HG03139 (cell line): ENCODE measurements around the gene B4GALNT4.
"Not testable (repeated sequence)": the region's sequence is repeated elsewhere in the genome, so short reads cannot be mapped to it uniquely, and the experiment has no call there.

Experiments used
- ATAC-seq: cut with Tn5 transposase; IDR thresholded peaks from one replicate; pipeline ENCODE4 v1.9.1; 2021; ENCODE audit not compliant: unreplicated experiment

Gene B4GALNT4

GRCh38 chr11:335779-336658 lies 33.3 kb upstream of the B4GALNT4 start:
- ATAC-seq: no peak

- no peak for ATAC-seq
Measured at GRCh38 chr11:336659-337198, 32.6 kb upstream of the B4GALNT4 start.

DNA sequence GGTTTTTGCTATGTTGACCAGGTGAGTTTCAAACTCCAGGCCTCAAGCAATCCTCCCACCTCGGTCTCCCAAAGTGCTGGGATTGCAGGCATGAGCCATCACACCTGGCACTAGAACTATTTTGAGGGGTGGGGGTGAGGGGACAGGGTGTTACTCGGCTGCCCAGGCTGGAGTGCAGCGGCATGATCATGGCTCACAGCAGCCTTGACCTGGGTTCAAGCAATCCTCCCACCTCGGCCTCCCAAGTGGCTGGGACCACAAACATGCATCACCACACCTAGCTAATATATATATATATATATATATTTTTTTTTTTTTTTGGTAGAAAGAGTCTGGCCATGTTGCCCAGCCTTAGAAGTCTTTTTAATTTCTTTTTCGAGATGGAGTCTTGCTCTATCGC lies 31.6 kb upstream of the B4GALNT4 start:
- ATAC-seq: no peak

- ATAC-seq: no peak
Measured at GRCh38 chr11:339963-340362, 29.3 kb upstream of the B4GALNT4 start.

- ATAC-seq: no peak
Measured at GRCh38 chr11:340539-341512, 28.5 kb upstream of the B4GALNT4 start.

DNA sequence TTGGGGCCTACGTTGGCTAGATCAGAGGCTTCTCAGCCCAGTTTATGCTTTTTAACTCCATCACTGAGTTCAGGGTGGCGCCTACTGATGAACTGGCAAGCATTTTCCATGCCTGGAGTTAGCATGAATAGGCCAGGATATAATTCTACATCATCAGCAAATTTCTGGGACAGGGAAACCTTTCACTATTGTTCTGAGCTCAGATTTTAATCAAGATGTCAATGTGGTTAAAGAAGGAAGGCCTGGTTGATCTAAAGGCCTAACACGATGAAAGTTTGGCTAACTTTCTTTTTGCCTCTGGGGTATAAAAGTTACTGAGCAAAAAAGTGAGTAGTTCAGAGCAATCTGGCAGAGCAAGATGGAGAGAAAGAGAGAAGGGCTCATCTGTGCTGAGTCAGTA lies 27.0 kb upstream of the B4GALNT4 start:
- no peak for ATAC-seq

DNA sequence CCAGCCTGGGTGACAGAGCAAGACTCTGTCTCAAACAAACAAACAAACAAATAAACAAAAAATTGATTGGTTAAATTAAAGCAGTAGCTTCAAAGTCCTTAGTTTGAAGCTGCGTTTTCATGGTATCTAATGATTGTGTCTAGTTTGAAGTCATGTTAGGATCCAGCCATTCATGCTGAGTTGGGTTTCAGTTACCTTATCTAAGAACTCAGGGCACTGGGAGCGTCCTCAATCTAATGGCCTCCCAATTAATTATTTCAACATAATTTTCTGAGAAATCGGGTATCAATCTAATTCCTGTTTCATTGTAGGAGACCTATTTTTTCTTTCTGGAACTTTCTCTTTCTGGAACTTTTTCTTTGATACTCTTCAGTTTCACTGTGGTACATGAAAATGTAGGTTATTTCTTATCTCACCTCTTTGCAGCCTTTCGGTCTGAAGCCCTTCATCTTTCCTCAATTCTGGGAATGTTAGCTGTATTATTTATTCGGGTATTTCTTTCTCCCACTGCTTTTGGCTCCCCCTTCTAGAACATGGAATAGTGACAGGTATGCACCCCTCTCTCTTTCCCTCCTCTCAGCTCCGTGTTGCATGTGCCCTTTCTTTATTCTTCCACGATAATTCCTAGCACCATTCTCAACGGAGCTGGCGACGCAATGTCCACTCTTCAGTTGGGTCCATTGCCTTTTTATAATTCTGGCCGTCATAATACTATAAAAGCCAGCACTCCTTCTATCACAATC lies 24.3 kb upstream of the B4GALNT4 start:
- no peak for ATAC-seq

- no peak for ATAC-seq
Measured at GRCh38 chr11:346529-346928, 22.8 kb upstream of the B4GALNT4 start.

DNA sequence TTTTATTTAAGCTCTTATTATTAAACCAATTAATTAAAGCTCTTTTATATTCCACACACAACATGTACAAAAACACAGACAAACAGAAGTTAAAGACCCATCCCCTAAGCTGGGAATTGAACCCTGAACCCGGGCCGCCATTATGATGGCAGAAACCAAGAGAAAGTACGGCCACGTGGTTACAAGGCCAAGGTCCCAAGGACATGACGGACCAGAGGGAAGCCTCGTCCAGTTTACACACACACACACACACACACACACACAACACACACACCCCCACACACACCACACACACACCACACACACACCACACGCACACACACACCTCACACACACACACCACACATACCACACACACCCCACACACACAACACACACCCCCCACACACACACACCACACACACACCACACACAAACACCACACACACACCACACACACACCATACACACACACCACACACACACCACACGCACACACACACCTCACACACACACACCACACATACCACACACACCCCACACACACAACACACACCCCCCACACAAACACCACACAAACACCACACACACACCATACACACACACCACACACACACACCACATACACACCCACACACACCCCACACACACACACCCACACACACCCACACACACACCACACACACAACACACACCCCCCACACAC lies 19.9 kb upstream of the B4GALNT4 start:
- not testable (repeated sequence) for ATAC-seq

DNA sequence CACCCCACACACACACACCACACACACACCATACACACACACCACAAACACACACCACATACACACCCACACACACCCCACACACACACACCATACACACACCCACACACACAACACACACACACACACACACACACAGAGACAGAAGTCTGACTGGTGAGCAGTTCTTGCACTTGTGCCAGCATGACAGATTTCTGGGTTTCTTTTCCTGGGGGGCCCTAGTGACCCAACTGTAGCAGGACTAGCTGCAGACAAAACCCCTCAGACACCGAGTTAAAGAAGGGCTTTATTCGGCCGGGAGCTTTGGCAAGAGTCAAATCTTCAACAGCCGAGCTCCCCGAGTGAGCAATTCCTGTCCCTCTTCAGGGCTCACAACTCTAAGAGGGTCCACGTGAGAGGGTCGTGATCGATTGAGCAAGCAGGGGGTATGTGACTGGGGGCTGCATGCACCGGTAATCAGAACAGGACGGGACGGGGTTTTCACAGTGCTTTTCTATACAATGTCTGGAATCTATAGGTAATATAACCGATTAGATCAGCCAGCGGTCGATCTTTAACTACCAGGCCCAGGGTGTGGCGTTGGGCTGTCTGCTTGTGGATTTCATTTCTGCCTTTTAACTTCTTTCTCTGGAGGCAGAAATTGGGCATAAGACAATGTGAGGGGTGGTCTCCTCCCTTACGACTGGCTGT lies 19.1 kb upstream of the B4GALNT4 start:
- not testable (repeated sequence) for ATAC-seq

DNA sequence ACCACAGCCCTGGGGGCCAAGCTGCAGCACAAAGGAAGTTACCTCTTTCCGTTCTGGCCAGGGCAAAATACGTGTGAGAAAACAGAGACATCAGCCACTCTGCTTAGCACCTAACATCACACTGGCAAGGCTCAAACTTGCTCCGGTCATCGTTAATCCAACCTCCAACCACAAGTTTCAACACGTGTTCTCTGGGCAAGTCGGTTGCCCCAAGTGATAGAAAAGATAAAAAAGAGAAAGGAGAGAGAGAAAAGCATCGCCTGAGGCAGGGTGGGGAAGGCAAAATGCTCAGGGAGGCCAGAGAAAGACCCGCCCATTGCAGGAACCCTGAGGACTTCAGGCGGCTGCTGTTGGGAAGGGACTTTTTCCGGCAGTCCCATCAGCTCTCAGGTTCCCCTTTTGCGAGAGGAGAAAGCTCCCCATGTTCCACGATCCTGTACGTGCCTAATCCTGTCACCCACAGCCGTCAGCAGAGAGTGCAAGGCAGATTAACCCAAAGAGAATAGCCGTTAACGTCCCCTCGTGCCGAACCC lies 18.5 kb upstream of the B4GALNT4 start:
- ATAC-seq: no peak

GRCh38 chr11:351411-351810 lies 17.9 kb upstream of the B4GALNT4 start:
- no peak for ATAC-seq

DNA sequence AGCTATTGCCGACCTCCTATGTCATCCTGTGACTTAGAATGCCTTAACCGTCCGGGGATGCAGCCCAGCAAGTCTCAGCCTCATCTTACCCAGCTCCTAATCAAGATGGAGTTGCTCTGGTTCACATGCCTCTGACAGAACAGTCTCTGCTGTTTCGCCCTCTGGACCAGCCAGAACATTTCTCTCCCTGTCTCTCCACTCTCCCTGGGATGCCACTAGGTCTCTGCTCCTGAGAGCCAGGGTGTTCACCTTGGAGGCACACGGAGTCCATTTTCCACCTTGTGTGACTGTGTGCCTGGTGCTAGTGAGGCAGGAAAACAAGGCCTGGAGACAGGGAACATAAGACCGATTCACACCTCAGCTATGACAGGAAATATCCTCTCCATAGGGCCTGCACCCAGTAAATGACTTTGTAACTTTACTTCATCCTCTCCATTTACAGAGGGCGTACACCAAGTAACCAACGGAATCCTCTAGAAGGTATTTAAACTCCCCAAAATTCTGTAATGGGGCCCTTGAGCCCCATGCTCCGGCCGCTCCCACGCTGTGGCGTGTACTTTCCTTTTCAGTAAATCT lies 16.8 kb upstream of the B4GALNT4 start:
- no peak for ATAC-seq

GRCh38 chr11:353179-353873 lies 16.0 kb upstream of the B4GALNT4 start:
- no peak for ATAC-seq

DNA sequence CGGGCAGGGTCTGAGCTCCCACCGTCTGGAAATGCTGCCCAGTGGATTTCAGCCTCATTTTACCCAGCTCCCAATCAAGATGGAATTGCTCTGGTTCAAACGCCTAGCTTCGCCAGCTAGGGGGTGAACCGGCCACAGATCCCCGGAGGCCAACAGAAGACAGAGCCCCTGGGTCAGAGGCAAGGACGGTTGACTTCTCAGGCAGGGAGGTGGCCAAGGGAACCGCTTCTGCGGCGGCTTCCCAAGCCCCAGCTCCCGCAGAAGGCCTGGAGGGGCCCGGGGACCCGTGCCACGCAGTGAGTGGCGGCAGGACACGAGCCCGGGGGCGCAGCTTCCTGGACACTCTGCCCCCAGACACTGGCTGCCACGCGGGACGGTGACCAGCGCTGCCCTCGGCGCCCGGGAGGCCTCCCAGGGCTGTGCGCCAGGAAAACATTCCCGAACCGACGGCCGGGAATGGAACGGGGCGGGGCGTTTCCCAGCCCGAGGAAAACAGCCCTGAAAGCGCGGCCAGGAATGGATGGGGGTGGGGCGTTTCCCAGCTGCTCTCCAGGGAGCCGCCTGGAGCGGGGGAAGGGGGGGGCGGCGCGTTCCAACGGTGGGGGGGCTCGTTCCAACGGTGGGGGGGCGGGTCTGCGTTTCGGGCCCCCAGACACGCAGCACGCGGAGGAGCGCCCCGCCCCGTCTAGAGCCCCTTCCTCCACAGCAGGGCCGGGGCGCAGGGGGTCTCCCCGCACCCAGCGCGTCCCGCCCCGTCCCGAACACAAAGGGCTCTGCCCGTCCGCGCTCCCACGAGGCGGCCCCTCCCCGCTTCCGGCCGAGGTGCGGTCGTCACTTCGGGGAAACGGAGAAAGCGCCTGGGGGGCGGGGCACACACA lies 13.5 kb upstream of the B4GALNT4 start:
- no peak for ATAC-seq

- no peak for ATAC-seq
Measured at GRCh38 chr11:356610-357009, 12.7 kb upstream of the B4GALNT4 start.

- ATAC-seq: no peak
Measured at GRCh38 chr11:357582-357981, 11.7 kb upstream of the B4GALNT4 start.
